SHP77 (cell line): ENCODE measurements around the gene ZC3H18.

ENCODE experiments used
- DNase-seq, 2 experiments: peaks; one replicate each; lab custom pipeline; 2025; lab: John Stamatoyannopoulos, UW

Gene ZC3H18

GRCh38 chr16:88581033-88581432, 10.8 kb downstream of the ZC3H18 start:
- no peak for DNase-seq

- no peak for DNase-seq
Observed at GRCh38 chr16:88582912-88583575, 12.8 kb downstream of the ZC3H18 start.

- DNase-seq: no peak
Observed at GRCh38 chr16:88584676-88585075, 14.5 kb downstream of the ZC3H18 start.

DNA sequence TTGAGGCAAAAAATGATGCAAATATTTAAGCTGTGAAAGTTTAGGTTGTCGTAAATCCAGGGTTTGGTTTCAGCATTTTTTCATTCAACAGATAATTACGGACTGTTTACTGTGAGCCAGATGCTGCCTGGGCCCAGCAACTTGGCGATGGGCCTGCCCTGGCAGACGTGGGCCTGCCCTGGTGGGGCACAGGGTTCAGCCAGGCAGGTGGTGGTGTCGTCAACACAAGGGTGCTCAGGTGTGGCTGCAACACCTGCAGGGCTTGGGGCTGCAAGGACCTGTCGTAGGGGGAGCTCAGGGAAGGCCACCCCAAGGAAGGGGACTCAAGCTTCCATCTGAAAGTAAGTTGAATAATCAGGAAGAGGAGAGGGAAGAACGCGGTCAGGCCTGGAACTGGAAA, 15.1 kb downstream of the ZC3H18 start:
- DNase-seq: no peak

DNA sequence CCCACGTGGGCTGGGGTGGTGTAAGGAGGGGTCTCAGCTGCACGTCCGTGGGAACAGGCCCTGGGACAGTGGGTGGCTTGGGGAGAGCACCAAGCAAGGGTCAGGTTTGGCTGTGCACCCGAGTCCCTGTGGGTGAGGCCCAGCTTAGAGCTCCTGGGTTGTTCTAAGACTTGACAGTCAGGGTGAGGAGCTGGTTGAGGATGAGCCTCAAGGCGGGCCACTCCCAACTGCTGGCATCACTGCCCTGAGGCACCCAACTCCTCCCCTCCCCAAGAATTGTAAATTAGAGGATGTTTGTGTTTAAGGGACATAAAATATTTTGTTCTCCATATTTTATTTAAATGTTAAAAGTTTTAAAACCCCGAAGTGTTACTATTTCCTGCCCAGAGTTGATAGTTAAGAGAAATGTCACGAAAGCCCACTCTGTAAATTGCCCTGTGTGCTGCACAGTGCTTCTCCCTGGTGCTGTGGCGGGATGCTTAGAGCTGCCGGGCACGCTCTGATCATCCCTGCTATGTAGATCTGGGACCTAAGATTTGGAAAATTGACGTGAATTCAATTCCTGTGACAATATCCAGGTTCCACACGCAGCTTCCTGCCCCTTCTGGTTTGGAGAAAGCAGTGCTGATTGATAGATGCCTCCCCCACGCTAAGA, 15.9 kb downstream of the ZC3H18 start:
- no peak for DNase-seq

GRCh38 chr16:88588148-88588547, 17.9 kb downstream of the ZC3H18 start:
- no peak for DNase-seq

DNA sequence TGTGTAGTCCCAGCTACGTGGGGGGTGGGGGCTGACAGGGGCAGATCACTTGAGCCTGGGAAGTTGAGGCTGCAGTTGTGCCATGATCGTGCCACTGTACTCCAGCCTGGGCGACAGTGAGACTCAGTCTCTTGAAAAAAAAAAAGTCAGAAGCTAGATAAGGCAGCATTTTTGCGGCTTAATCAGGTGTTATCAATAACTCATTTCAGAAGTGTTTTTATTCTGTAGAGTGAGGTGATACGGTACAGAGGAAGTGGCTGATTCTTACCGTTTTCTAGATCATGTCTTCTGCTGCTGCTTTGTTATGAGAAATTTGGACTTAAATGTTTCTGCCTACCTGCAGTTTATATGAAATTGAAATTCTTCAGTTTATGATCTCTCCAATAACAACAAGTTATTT, 18.6 kb downstream of the ZC3H18 start:
- DNase-seq: no peak

- no peak for DNase-seq
Observed at GRCh38 chr16:88589441-88589840, 19.2 kb downstream of the ZC3H18 start.

DNA sequence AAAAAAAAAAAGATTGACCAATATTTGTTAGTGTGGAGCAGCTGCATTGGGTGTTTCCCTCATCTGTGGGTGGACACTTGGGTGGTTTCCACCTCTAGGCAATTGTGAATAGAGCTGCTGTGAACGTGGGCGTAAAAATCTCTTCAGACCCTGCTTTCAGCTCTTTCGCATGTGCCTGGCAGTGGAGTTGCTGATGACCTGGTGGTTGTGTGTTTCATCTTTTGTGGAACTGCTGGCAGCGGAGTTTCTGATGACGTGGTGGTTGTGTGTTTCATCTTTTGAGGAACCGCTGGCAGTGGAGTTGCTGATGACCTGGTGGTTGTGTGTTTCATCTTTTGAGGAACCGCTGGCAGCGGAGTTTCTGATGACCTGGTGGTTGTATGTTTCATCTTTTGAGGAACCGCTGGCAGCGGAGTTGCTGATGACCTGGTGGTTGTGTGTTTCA, 21.4 kb downstream of the ZC3H18 start:
- no peak for DNase-seq

DNA sequence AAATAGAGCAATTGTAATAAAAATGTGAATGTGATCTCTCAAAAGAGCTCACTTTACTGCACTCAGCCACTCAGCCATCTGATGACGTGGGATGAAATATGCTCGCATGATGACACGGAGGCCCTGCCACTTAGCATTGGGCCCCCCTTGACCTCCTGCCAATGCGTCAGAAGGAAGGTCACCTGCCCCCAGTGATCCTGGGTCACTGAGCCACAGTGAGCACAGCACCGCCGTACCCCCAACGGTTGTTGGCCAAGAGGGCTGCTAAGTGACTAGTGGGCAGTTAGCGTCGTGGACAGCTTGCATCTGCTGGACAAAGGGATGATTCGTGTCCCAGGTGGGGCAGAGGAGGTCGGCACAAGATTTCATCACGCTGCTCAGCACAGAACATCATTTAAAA, 22.9 kb downstream of the ZC3H18 start:
- no peak for DNase-seq

- no peak for DNase-seq
Observed at GRCh38 chr16:88593489-88593888, 23.3 kb downstream of the ZC3H18 start.

DNA sequence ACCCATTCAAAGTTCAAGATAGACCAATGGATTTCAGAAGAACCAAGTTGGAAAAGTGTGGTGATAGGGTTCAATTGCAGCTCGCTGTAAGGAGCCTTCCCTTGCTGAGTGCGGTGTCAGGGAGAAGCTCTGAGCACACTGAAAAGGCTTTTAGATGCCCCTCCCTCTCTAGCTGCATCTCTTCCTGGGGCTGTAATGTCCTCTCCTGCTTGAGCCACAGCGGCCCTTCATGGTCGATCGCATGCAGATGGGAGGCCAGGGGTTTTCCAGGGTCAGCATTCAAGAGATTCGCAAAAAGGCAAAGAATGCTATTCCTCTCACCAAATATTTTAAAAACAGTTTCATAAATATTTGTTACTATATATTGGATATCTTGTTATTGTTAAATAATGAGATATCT, 23.7 kb downstream of the ZC3H18 start:
- DNase-seq: no peak

DNA sequence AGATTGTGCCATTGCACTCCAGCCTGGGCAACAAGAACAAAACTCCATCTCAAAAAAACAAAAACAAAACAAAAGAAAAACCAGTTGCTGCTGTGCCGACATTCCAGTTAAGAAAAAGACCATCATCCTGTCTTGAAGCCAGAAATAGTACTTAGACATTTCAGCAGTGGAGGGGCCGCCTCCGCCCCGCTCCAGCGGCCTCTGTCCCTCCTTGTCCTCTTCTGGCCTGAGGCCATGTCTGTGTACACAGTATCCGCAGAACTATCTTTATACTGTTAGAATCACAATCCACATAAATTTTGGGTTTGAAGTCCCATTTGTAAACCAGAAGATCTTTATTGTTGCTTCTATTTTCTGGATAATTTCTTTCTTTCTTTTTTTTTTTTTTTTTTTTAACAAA, 24.9 kb downstream of the ZC3H18 start:
- DNase-seq: no peak

- no peak for DNase-seq
Observed at GRCh38 chr16:88595921-88596320, 25.7 kb downstream of the ZC3H18 start.

- DNase-seq: no peak
Observed at GRCh38 chr16:88596483-88596882, 26.3 kb downstream of the ZC3H18 start.

DNA sequence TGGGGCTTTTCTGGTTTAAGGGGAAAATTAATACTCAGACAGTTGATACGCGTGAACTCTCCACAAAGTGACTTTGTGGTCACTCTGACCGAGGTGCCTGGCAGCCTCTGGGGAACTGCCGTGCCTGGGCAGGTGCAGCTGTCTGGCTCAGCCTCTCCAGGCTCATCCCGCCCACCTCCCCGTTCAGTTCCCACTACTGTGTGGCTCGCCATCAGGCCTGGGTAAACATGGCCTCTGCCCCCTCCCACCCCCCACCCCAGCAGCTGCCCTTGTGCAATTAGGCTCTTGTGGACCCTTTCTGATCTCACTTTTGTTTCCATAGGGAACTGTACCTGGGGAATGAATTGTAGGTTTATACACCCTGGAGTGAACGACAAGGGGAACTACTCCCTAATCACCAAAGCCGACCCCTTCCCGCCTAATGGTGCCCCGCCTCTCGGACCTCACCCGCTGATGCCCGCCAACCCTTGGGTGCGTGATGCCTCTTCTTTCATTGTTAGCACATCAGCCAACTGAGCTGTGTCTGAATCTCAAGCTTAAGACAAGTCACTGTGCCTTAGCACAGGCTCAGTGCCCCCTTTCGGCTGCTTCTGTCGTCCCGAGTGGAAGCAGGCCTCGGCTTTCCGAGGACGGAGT, 27.8 kb downstream of the ZC3H18 start:
- peak; percentile 35 to 51 for DNase-seq

DNA sequence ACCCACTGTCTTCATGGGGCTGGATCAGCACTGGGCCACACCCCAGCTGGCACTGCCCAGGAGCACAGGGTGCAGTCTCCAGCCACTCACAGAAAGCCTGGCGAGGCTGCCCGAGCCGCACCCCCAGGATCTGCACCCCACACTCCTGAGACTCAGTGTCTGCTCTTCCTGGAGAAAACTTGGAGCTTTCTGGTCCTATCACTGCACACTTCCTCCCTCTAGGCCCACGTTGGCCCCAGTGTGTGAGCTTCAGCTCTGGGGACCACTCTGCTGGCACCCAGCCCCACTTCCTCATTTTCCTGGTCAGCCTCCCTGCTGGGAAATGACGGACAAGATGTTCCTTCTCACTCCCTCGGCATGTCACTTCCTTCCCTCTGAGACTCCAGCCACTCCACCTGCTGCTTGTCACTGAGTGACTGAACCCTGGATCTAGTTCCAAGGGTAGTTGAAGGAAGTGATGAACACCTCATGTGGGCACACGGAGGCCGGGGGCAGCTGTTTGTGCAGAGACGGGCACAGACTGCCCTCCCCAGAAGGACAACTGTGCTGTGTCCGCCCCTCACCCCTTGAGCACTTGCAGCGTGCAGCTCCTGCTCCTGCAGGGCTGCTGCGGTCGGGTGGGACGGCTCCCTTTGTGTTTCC, 29.0 kb downstream of the ZC3H18 start:
- DNase-seq: no peak

GRCh38 chr16:88599825-88600538, 29.8 kb downstream of the ZC3H18 start:
- no peak for DNase-seq

DNA sequence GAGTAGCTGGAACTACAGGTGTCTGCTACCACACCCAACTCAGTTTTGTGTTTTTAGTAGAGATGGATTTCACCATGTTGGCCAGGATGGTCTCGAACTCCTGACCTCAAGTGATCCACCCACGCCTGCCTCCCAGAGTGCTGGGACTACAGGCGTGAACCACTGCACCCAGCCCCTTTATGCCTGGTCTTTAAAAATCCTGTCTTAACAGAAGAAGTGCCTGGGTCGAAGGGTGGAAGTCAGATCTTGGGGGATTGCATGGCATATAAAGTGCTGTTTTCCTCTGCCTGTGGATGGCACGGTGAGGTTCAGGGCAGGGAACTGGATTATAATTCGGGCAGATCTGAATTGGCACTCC, 30.3 kb downstream of the ZC3H18 start:
- DNase-seq: no peak

DNA sequence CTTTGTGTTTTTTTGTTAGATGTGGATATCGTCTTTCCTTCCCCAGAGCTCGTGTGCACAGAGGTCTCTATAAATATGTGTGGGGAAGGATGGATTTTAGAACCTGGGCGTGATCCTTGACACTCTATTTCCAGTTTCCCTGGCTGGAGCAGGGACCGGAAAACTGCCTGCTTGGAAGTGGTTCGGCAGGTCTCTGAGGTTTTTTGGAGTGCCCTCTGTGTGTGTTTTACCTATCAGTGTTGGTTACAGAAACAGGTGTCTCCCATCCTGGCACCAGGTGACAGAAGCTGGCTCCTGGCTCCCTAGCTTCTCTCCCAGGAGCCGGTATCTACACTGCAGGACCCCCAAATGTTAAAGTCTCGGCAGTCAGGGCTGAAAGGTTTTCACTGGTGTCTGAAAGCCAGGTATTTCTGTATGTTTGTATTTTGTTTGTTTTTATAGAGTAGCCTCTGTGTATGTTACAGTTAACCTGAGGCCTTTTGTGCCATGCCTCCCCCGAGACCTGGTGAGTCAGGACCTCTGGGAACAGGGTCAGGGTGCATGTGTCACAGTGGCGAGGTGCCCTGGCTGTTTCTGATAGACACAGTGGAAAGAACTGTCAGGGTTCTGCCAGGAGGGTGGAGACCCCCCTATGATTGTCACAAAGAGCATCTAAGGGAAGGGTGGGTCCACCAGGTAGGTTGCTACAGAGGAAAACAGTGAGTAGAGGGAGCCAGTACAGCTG, 31.3 kb downstream of the ZC3H18 start:
- DNase-seq: no peak

GRCh38 chr16:88602091-88602490, 31.9 kb downstream of the ZC3H18 start:
- DNase-seq: no peak
